Stimulated activated CD8-positive, alpha-beta memory T cell treated with anti-CD3 and anti-CD28 coated beads, Interleukin-7, amount 100 ng/mL, for 4 hours (primary cell): ENCODE data around the gene ERBB4.

Experiments used
- DNase-seq, 2 donors: peaks; one replicate each; pipeline ENCODE4 v3.0.0-alpha.2; 2020; ENCODE audit warnings: low read depth in 2 of 2

Gene ERBB4

DNA sequence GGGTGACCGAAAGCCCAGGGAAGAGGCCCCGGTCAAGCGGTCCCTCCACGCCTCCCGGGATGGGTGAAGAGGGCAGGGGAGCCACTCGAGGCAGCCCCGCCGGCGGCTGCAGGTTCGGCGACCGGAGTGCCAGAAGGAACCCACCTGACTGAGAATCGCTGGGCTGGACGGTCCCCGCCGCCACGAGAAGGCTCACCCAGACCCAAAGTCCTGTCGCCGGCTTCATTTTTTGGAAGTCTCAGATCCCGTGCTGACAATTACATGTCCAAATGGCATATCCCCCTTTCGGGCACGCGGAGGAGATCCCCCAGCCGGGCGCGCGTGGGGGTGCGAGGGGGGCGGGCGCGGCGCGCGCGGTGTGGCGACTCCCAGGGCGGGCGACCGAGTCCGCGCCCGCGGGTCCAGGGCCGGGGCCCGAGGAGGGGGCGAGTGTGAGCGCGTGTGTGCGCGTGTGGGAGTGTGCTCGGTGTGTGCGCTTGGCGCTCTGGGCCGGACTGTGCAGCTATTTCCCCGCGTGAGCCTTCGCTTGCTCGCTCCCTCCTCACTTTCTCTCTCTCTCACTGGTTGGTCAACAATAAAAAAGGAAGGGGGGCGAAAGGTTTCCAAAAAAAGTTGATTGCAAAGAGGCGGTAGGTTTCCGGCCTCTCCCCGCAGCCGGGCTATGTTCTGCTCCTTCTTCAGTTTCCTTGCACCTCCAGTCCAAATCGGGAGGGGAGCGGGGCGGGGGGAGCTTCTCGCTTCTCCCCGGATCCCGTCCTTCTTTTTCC is at the start of gene ERBB4:
Gene ERBB4 (minus strand): TSS at position 498 of the 767 bp plus-strand sequence. CDS start 272 bp downstream, at position 226.
- no peak for DNase-seq

DNA sequence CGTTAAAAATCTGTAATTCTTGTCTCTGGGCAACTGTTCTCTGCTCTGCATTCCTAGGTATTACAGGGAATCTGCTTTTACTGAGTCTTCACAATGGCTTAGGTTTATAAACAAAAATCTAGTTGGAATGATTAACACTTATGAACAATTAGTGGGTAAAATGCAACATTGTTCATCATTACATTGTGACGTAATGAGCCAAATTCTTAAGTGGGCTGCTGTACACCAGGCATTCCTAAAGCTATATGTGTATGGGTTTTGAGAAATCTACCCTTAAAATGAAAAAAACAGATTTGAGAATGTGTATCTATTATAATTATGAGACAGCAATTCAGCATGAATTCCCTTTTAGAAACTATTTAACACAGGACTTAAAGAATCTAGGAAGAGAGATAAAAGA is 41.5 kb upstream of the ERBB4 start:
- DNase-seq: no peak

GRCh38 chr2:212556296-212556695 is 17.7 kb upstream of the ERBB4 start:
- no peak for DNase-seq

- DNase-seq: no peak
Observed at GRCh38 chr2:212554233-212554632, 15.6 kb upstream of the ERBB4 start.

GRCh38 chr2:212549941-212550340 is 11.3 kb upstream of the ERBB4 start:
- no peak for DNase-seq

DNA sequence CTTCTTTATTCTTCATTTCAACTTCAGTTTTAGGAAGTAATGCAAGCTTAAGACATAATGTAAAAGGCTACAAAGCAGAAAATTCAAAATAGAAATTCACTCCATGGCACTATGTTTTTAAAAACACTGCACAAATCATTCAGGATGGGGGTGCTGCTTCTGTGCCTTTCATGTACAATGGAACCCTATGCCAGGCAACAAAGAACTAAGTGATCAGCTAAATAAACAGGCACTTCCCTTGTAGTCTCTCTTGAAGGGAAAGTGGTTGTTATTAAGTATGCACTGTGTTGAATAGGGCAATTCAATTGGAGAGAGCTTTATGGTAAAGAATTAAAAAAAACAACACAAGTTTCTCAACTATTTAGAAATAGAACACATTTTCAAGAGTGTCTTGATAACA is 10.9 kb upstream of the ERBB4 start:
- no peak for DNase-seq

DNA sequence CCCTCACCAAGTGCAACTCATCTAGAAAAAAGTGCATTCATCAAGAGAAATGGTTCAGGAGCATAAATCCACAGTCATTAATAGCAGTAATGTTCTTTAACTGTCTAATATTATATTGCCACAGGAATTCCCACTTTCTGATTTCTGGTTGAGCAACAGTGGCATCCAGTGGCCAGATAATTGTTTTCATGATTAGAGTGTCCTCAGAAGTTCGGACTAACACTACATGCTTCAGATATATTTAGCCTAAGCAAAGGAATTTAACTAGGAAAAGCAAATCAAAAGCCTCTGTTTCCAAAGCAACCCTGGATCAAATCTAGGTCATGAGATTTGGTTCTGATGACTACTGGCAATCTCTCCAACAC is 9.8 kb upstream of the ERBB4 start:
- DNase-seq: no peak

DNA sequence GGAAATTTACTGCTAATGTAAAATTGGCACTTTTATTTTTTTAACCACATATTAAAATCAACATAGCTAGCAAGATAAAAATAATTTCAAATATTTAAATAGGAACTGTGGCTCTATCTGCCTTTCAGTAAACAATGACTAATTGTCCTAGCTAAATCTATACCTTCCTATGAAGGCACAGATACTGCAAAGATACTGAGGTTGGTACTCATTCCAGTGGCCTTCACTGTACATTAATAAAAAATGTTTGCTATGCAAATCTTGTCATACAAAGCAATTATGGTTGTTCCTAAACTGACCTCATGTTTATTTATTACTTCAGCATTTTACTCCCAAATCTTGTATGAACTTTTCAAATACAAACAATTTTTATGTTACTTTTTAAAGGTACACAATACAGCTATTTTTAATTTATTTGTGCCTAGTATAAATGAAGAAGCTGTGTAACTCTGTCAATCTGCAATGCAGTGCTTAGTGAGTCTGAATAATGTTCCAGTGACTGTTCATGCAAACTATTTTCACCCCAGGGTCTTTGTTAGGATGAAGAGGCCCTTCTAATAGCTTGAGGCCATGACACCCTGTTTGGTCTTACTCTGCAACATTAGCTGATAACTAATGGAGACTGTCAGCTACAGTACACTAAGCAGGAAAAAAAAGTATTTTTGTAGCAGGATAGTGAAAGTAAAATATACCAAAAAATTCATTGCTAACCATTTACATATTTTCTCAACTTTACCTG is 9.3 kb upstream of the ERBB4 start:
- no peak for DNase-seq

DNA sequence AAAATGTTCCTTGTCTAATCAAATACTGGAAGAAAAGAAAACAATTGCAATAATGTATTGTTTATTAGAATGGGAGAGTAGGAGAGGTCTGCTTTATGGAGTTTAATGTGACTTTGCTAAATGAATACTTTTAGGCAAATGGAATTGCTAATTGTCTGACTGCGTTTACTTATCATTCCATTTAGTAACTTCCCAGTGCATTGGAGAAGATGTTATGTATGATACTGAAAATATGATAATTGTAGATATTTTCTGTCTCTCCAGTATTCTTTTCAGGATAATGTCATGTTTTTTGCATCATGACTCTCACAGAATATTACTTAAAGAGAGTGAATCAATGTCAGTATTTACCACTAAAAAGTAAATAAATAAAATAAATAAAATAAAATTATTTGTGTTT is 8.1 kb upstream of the ERBB4 start:
- no peak for DNase-seq

DNA sequence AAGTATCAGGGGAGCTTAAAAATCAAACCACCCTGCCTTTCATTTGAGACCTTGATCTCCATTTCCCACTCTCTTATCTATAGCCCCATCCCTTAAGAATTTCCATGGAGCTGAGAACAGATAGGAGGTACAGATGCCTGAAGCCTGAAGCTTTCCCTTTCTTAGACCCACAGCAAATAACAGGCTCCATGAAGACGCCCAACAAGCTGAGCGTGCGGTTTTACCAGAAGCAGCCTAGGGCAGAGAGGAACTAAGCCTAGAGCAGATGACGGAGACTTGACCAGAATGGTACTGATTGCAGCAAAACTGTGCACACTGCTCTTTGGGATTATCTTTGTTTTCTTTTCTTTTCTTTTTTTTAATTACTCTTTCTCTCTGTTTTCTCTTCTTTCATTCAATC is 1.7 kb upstream of the ERBB4 start:
- DNase-seq: no peak

GRCh38 chr2:212539072-212539880 is 674 bp upstream of the ERBB4 start:
- DNase-seq: no peak

DNA sequence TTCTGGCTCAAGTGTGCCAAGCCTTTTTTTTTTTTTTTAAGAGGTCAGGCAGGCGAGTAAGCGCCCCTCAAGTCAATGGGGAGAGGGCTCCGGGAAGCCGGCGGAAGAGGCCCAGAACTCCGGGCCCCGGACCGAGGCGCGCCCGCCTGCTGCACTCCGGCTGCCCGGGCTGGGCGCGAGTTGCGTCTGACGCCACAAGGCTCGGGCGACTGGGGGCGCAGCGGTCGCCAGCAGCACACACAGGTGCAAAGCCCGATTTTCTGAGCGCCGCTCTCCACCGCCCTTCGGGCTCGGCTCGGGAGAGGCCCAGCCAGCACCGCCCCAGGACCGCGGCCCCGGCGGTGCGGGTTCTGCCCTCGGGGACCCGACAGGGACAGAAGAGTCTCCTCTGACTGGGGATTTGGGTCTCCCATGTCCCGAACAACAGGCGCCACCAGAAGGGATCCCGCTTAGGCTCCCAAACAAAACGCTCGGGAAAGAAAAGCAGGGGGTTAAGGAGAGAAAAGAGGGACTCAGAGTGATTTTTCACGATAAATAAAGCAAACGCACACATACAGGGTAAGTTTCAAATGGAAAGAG is 787 bp downstream of the ERBB4 start:
- DNase-seq: no peak

DNA sequence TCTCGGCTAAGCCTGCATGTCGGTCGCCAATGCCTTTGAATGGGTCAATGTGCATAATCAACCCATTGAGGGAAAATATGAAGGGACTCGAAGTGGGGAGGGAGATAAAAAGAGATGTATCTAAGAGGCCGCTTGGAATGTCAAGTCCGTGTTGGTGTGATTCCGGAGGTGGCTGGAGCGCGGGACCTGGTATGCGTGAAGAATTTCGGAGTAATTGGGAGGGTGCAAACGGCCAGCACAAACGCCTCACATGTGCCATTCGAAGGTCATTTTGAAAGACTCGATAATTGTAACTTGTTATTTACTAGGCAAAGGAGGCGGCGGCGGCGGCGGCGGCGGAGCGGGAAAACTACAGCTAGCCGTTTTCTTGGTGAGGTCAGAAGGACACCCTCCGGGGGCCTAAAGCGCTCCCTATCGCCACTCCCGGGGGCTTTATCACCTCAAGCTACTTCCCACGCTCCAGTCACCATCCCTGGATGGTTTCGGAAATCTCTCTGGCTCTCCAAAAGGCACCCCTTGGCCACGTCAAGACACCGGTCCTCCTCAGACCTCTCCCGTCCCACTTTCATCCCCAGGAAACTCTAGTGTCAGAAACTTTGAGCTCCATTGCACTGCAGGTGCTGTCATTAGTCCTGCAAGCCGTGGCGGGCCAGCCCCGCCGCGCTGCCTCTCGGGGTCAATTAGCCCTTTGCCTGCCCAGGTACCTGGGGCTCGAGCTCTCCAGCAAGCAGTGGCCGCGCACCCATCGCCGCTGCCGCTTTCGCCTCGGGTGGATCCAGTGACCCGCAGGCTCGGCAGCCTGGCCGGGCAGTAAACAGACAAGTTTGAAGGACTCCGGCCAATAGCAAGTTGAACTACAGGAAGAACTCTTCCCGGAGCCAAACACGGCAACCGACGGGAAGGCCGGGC is 1.5 kb downstream of the ERBB4 start:
- DNase-seq: no peak

- DNase-seq: no peak
Observed at GRCh38 chr2:212535996-212536816, 2.4 kb downstream of the ERBB4 start.

DNA sequence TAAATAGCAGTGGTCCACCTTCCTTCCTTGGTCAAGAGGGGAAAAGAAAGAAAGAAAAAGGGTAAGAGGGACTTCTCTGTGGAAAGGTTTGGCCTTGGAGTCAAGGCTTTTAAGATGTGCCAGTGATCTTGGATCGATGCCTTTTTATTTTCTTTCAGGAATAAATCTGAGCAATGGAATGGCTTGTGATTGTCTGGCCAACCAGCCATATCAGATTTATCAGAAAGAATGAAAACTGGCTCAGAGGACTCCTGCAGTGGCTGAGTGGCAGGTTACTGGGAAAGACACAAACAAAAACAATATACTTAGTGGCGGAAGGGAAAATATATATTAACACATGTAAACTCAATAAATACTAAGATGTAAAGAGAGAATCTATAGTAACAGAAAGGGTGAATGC is 4.3 kb downstream of the ERBB4 start:
- no peak for DNase-seq

DNA sequence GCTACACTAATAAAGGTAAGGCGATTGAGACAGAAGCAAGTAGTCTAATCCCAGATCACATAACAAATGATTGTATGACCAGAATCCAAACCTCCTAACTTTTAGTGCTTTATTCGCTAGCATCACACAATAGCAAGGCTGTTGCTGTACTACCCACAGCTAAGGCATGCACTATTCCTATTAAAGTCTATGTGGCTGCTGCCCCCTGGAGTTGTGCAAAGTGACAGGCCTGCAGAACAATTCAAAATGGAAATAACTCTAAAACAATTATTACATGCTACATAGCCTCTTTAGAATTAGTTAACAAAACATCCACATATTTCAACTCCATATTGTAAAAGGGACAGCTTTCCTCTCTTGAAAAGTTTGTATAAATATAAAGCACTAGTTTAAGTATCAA is 6.0 kb downstream of the ERBB4 start:
- DNase-seq: no peak

DNA sequence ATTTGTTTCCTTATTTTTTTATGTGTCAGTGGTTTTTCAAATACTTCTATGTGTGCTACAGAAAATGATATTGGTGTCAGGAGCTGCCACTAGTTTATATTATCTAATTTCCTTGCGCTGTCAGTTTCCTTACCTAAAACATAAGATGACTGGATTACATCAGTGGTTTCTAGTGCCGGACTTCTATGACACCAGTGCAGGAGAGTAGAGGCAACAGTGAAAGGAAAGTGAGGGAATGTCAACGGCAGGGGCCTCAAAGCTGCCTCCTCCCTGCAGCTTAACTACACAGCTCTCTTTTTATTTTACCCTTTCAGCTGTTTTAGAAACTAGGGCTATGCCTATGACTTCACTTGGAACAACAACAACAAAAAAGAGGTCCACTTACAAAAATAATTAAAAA is 6.5 kb downstream of the ERBB4 start:
- no peak for DNase-seq

- DNase-seq: no peak
Observed at GRCh38 chr2:212531499-212531898, 7.1 kb downstream of the ERBB4 start.

GRCh38 chr2:212530991-212531390 is 7.6 kb downstream of the ERBB4 start:
- DNase-seq: no peak

DNA sequence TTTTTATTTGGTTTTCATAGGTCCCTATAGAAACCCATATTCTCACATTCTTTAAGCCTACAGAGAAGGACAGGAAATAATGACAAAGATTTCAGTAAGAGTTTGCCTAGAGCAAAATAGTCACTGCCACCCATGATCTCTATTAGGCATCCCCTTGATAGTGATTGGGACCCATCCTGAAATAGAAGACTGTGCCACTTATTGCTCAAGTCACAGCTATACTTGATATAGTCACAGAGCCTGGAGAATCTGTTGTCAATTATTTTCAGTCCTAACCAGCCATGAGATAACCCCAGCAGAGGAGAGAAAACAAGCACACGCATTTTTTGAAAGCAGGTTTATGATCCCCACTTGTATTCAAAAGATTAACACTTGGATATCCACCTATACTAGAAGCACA is 8.2 kb downstream of the ERBB4 start:
- no peak for DNase-seq
